ENCODE results near the gene DPM2. TPM values are rescaled to one million over a fixed set of nuclear protein-coding genes. Genes with fewer than 3 reads are reported as not detected.

The DPM2 gene
- polyA plus RNA-seq, 2 of the 4 experiments (the other 2 are of a cell fraction): 41.9 to 45.9 TPM

- TF ChIP-seq, protein P1, sequence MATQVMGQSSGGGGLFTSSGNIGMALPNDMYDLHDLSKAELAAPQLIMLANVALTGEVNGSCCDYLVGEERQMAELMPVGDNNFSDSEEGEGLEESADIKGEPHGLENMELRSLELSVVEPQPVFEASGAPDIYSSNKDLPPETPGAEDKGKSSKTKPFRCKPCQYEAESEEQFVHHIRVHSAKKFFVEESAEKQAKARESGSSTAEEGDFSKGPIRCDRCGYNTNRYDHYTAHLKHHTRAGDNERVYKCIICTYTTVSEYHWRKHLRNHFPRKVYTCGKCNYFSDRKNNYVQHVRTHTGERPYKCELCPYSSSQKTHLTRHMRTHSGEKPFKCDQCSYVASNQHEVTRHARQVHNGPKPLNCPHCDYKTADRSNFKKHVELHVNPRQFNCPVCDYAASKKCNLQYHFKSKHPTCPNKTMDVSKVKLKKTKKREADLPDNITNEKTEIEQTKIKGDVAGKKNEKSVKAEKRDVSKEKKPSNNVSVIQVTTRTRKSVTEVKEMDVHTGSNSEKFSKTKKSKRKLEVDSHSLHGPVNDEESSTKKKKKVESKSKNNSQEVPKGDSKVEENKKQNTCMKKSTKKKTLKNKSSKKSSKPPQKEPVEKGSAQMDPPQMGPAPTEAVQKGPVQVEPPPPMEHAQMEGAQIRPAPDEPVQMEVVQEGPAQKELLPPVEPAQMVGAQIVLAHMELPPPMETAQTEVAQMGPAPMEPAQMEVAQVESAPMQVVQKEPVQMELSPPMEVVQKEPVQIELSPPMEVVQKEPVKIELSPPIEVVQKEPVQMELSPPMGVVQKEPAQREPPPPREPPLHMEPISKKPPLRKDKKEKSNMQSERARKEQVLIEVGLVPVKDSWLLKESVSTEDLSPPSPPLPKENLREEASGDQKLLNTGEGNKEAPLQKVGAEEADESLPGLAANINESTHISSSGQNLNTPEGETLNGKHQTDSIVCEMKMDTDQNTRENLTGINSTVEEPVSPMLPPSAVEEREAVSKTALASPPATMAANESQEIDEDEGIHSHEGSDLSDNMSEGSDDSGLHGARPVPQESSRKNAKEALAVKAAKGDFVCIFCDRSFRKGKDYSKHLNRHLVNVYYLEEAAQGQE (IDR thresholded peaks at IDR 0.05): no peak
- TF ChIP-seq ESRRA (IDR thresholded peaks at IDR 0.05; ENCODE audit: borderline replicate concordance, low read length) (no peak), RARB (CRISPR knock-in tag; IDR thresholded peaks at IDR 0.05) (no peak), SREBF2 (IDR thresholded peaks at IDR 0.05) (no peak)
Measured at GRCh38 chr9:127950513-127951289, 13.0 kb upstream of the DPM2 start (continued).

DNA sequence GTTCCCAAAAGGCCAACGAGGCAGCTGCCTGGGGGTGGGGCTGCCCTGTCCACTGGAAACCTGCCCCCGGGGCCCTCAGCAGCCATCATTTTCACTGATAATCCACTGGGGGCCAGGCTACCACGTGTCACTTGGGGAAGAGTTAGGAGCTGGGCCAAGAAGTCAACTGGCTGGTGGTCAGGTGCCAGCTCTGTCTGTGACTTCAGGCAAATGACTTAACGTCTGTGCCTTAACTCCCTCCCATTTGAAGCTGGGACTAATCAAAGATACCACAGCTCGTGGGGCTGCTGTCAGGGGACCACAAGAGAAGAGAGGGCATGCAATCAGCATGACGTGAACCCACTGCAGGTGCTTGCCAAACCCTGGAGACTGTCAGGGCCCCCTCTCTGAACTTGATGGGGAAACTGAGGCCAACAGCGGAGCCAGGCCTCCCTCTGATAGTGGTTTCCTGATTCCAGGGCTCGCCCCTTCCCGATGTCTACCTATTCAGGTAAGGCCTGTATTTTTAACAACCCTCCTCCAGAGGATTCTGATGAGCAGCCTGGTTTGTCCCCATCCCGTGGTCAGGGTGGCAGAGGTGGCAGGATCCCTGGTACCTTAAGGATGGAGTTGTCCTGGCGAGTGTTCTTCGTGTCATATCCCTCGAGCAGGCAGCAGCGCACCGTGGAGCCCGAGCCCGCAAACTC is 12.3 kb upstream of the DPM2 start:
- POLR2A ChIA-PET: no interaction called here
- no peak for ATAC-seq

GRCh38 chr9:127947841-127948710 is 10.4 kb upstream of the DPM2 start:
- Histone ChIP-seq H3K4me2 (no peak overlapping the region), H3K4me1 (peaks cover 25% of the 10 kb centered on the region), H3K27ac (peak overlapping the region in 1 of 2 experiments; percentile 55; a peak in 3 of 6 replicates), H3K4me3 (no peak overlapping the region), H3K9me3 (no peaks in the 10 kb centered on the region)
- ChIA-PET POLR2A (no interaction called here), CTCF (interaction anchor here (1.0 to 35.7 kb wide), 7 partner anchors 11 to 170 kb away, joined by 3 to 827 read pairs (median 5); partner anchors contain the start of genes EEIG1 and PIP5KL1)
- no peak for DNase-seq (ENCODE audit: low read depth in 1 of 2, low spot score in 1 of 2)
- ATAC-seq: no peak
- FAIRE-seq: no peak
- 95% methylated on average over 11 of the region's 17 CpGs for WGBS (ENCODE audit: missing lambda C conversion rate)
- TF ChIP-seq HOXB13 (CRISPR knock-in tag; IDR thresholded peaks at IDR 0.05; ENCODE audit: low read depth): no peak
- TF ChIP-seq, protein P2, sequence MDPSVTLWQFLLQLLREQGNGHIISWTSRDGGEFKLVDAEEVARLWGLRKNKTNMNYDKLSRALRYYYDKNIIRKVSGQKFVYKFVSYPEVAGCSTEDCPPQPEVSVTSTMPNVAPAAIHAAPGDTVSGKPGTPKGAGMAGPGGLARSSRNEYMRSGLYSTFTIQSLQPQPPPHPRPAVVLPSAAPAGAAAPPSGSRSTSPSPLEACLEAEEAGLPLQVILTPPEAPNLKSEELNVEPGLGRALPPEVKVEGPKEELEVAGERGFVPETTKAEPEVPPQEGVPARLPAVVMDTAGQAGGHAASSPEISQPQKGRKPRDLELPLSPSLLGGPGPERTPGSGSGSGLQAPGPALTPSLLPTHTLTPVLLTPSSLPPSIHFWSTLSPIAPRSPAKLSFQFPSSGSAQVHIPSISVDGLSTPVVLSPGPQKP (IDR thresholded peaks at IDR 0.05; ENCODE audit: low read depth, low read length): no peak

More for the DNA sequence above, 12.3 kb upstream of the DPM2 start:
- TF ChIP-seq HEYL (CRISPR knock-in tag; IDR thresholded peaks at IDR 0.05): no peak
- no peak for FAIRE-seq
- DNase-seq (ENCODE audit: low read depth in 1 of 2, low spot score in 1 of 2): no peak
- peaks cover 36% of the 10 kb centered on the region for H3K4me1 ChIP-seq
- H3K27ac ChIP-seq: peak overlapping the region in 1 of 2 experiments; percentile 53; a peak in 2 of 6 replicates
- no peak overlapping the region for H3K4me2 ChIP-seq
- 89% methylated on average over 12 of the region's 17 CpGs for WGBS (ENCODE audit: missing lambda C conversion rate)
- H3K4me3 ChIP-seq: no peak overlapping the region
- CTCF ChIA-PET: interaction anchor here (0.9 to 35.7 kb wide), 7 partner anchors 5 to 168 kb away, joined by 3 to 827 read pairs (median 16); partner anchors contain the start of gene DPM2
- H3K9me3 ChIP-seq: no peaks in the 10 kb centered on the region

- CTCF ChIA-PET: interaction anchor here (0.9 to 35.7 kb wide), 5 partner anchors 13 to 138 kb away, joined by 3 to 827 read pairs (median 69); no protein-coding TSS in a partner anchor
- 92% methylated on average over 3 of the region's 3 CpGs for WGBS (ENCODE audit: missing lambda C conversion rate)
- Histone ChIP-seq H3K4me2 (no peak overlapping the region), H3K4me3 (no peak overlapping the region), H3K9me3 (no peaks in the 10 kb centered on the region), H3K27ac (peak overlapping the region in 1 of 2 experiments; percentile 19; a peak in 2 of 6 replicates), H3K4me1 (peaks cover 22% of the 10 kb centered on the region)
- ATAC-seq (no peak), DNase-seq (ENCODE audit: low read depth in 1 of 2, low spot score in 1 of 2) (no peak), FAIRE-seq (no peak)
- TF ChIP-seq HOXB5 (CRISPR knock-in tag; IDR thresholded peaks at IDR 0.05) (no peak), TFCP2L1 (CRISPR knock-in tag; IDR thresholded peaks at IDR 0.05) (no peak), RARB (CRISPR knock-in tag; IDR thresholded peaks at IDR 0.05) (no peak), EP300 (IDR thresholded peaks at IDR 0.05) (no peak), RAD21 (conservative IDR thresholded peaks at IDR 0.05 in 1 of 2, IDR thresholded peaks at IDR 0.05 in 1 of 2) (no peak), CHD4 (IDR thresholded peaks at IDR 0.05; ENCODE audit: borderline replicate concordance) (no peak), SREBF2 (IDR thresholded peaks at IDR 0.05) (no peak), NR3C1 (IDR thresholded peaks at IDR 0.05) (no peak), TP53 (CRISPR knock-in tag; IDR thresholded peaks at IDR 0.05) (no peak), FOSL2 (IDR thresholded peaks at IDR 0.05) (no peak), FOSL2 (CRISPR knock-in tag; IDR thresholded peaks at IDR 0.05) (no peak), ZFP36 (IDR thresholded peaks at IDR 0.05; ENCODE audit: borderline replicate concordance, partially characterized antibody) (no peak), BHLHE40 (IDR thresholded peaks at IDR 0.05; ENCODE audit: low read depth, low read length) (no peak), POLR2A (IDR thresholded peaks at IDR 0.05; ENCODE audit: low read length) (no peak), SMC3 (IDR thresholded peaks at IDR 0.05) (no peak)
- TF ChIP-seq, protein P2 (IDR thresholded peaks at IDR 0.05; ENCODE audit: low read depth, low read length): no peak
- POLR2A ChIA-PET: no interaction called here
Measured at GRCh38 chr9:127946728-127947127, 9.1 kb upstream of the DPM2 start.

Measured in A549 (cell line).